B cell (primary cell): ENCODE data around the gene CDC42BPG. TPM values are rescaled to one million over a fixed set of nuclear protein-coding genes. Genes with fewer than 3 reads are reported as not detected.

Experiments used
- ATAC-seq: fragments of 200-7000 bp; cut with Tn5 transposase; one replicate; pipeline ENCODE4 v1.10.0; 2021; ENCODE audit warnings: low read depth, mild to moderate bottlenecking, moderate number of reproducible peaks, moderate library complexity
- CTCF ChIA-PET: fragments of 350-600 bp; sonication (Branson Sonifier 250); formaldehyde crosslinking; loops from one replicate; lab custom pipeline; 2021; ENCODE audit warnings: antibody characterized with exemption, inconsistent platforms; lab: Charles Lee
- POLR2A ChIA-PET: fragments of 350-600 bp; sonication (Branson Sonifier 250); formaldehyde crosslinking; loops from one replicate; lab custom pipeline; 2021; ENCODE audit warnings: antibody characterized with exemption; lab: Charles Lee
- DNase-seq: peaks from one replicate; pipeline ENCODE4 v3.0.0; 2013
- H2AFZ ChIP-seq: 2 replicates; pipeline ENCODE4 v1.6.1; 2012; ENCODE audit warnings: mild to moderate bottlenecking, low read depth, low read length; ENCODE audit not compliant: insufficient read depth, poor library complexity, severe bottlenecking
- H3K27ac ChIP-seq, 2 donors: 1 replicate in 1 of 2; 2 replicates in 1 of 2; pipeline ENCODE4 v1.5.1; 2012 to 2013; ENCODE audit warnings: low read length in 2 of 2, mild to moderate bottlenecking in 2 of 2, moderate library complexity in 1 of 2
- H3K27me3 ChIP-seq, 4 experiments: fragments of 200-600 bp in 1 of 4; sonication (generic) in 1 of 4; replicated peaks in 1 of 4; 1 replicate in 2 of 4; 2 replicates in 2 of 4; pipeline versions ENCODE4 v1.6.1 to v1.7.0; 2013 to 2016; ENCODE audit warnings: low read length in 3 of 4, mild to moderate bottlenecking in 2 of 4, mixed read lengths in 1 of 4, moderate library complexity in 1 of 4; ENCODE audit not compliant: insufficient read depth in 4 of 4, control insufficient read depth in 3 of 4; ENCODE audit errors: control extremely low read depth in 1 of 4
- H3K36me3 ChIP-seq, 2 experiments: replicated peaks in 1 of 2; 1 replicate in 1 of 2; 2 replicates in 1 of 2; pipeline versions ENCODE4 v1.6.1 to v1.7.1; 2013; ENCODE audit warnings: low read length in 1 of 2; ENCODE audit not compliant: insufficient read depth in 2 of 2, control insufficient read depth in 1 of 2; ENCODE audit errors: control extremely low read depth in 1 of 2, extremely low read depth in 1 of 2
- H3K4me1 ChIP-seq, 2 donors: fragments of 200-600 bp in 1 of 2; sonication (generic) in 1 of 2; 1 replicate in 1 of 2; 2 replicates in 1 of 2; pipeline versions ENCODE4 v1.5.1 to v1.6.1; 2013 to 2017; ENCODE audit warnings: low read length in 2 of 2; ENCODE audit not compliant: control insufficient read depth in 2 of 2, insufficient read depth in 2 of 2
- H3K4me2 ChIP-seq: replicated peaks from 2 replicates; pipeline ENCODE3; 2012; ENCODE audit warnings: mild to moderate bottlenecking, low read depth, low read length; ENCODE audit not compliant: poor library complexity, severe bottlenecking
- H3K4me3 ChIP-seq, 5 experiments: fragments of 200-600 bp in 1 of 5; sonication (generic) in 1 of 5; 1 replicate in 3 of 5; 2 replicates in 2 of 5; pipeline versions ENCODE4 v1.5.1 to v1.7.0; 2011 to 2016; ENCODE audit warnings: low read length in 4 of 5, mild to moderate bottlenecking in 4 of 5, low read depth in 2 of 5, control low read depth in 1 of 5, moderate library complexity in 1 of 5; ENCODE audit not compliant: insufficient read depth in 1 of 5; ENCODE audit errors: control extremely low read depth in 1 of 5, extremely low read depth in 1 of 5
- H3K79me2 ChIP-seq: fragments of 200-600 bp; sonication (generic); one replicate; pipeline ENCODE4 v1.6.0; 2016; ENCODE audit warnings: low read length; ENCODE audit not compliant: control insufficient read depth, insufficient read depth
- H3K9ac ChIP-seq: fragments of 200-600 bp; sonication (generic); 2 replicates; pipeline ENCODE4 v1.6.1; 2017; ENCODE audit warnings: mild to moderate bottlenecking, low read length, moderate library complexity
- H3K9me3 ChIP-seq, 3 donors: one replicate each; pipeline versions ENCODE4 v1.6.1 to v1.7.1; 2013; ENCODE audit warnings: low read length in 2 of 3; ENCODE audit not compliant: control insufficient read depth in 2 of 3, insufficient read depth in 1 of 3; ENCODE audit errors: control extremely low read depth in 1 of 3
- H4K20me1 ChIP-seq: 2 replicates; pipeline ENCODE4 v1.6.0; 2012; ENCODE audit warnings: mild to moderate bottlenecking, low read length; ENCODE audit not compliant: insufficient read depth, control insufficient read depth, poor library complexity, severe bottlenecking
- H3K27ac Mint-ChIP-seq: one replicate; pipeline ENCODE4 v1.8.0; 2021; ENCODE audit warnings: mixed read lengths
- H3K27me3 Mint-ChIP-seq: one replicate; pipeline ENCODE4 v1.8.0; 2021; ENCODE audit warnings: mixed read lengths
- H3K4me1 Mint-ChIP-seq: one replicate; pipeline ENCODE4 v1.8.0; 2021; ENCODE audit warnings: mixed read lengths
- H3K4me3 Mint-ChIP-seq: one replicate; pipeline ENCODE4 v1.8.0; 2021; ENCODE audit warnings: mixed read lengths
- H3K9me3 Mint-ChIP-seq: one replicate; pipeline ENCODE4 v1.8.0; 2022; ENCODE audit warnings: mixed read lengths; ENCODE audit not compliant: insufficient read depth
- EZH2 ChIP-seq: IDR thresholded peaks from 2 replicates; pipeline ENCODE4 v1.6.1; 2012; ENCODE audit warnings: borderline replicate concordance, low read depth, mild to moderate bottlenecking, moderate library complexity, low read length; ENCODE audit not compliant: insufficient read depth, poor library complexity, severe bottlenecking
- whole genome bisulfite sequencing: methylation state at CpG from one replicate; pipeline ENCODE4 v1.1.5; 2013; ENCODE audit warnings: missing lambda C conversion rate; ENCODE audit not compliant: insufficient coverage; 5-methylcytosine and 5-hydroxymethylcytosine counted together
- intact Hi-C: fragments of 100-400 bp; cut with micrococcal nuclease; formaldehyde crosslinking; loops from one replicate; pipeline ENCODE4 v1.10.0; 2022
- polyA plus RNA-seq: library from polyadenylated mRNA; depleted of rRNA; stranded (reverse); fragments of >200 nt; gene quantifications from 2 replicates; pipeline ENCODE4 v1.2.3, GENCODE V29; 2012
- total RNA-seq, 2 donors: library from RNA; stranded (reverse); fragments of 120-200 nt in 1 of 2; gene quantifications; 1 replicate in 1 of 2; 2 replicates in 1 of 2; pipeline versions ENCODE4 v1.2.3 to v1.2.4, GENCODE V29; 2013 to 2022
- TF ChIP-seq, protein P1 (sequence below): fragments of 200-600 bp; IDR thresholded peaks from one replicate; pipeline ENCODE4 v1.8.0; 2022; ENCODE audit warnings: antibody characterized with exemption, mild to moderate bottlenecking

CDC42BPG gene
- total and polyA plus RNA-seq, 2 donors (not counting 1 experiment from before 2014, with no cell fraction given), result 3.7 to 8.7 TPM

GRCh38 chr11:64851831-64852351 lies 7.4 kb upstream of the CDC42BPG start:
- H3K4me1 Mint-ChIP-seq, result peaks cover 94% of the 10 kb centered on the region
- no peaks in the 10 kb centered on the region for H3K27me3 ChIP-seq
- H3K79me2 ChIP-seq, result peaks cover 57% of the 10 kb centered on the region
- peaks cover 0 to 37% of the 10 kb centered on the region in 2 experiments for H3K36me3 ChIP-seq
- no peak overlapping the region for H2AFZ ChIP-seq
- WGBS, result 2% methylated on average over 8 of the region's 8 CpGs
- H3K27ac ChIP-seq, result peak overlapping the region; percentile 90 to 100
- ChIA-PET CTCF (interaction anchor here (0.8 to 29.2 kb wide), 9 partner anchors 8 to 534 kb away, joined by 3 to 1254 read pairs (median 6); partner anchors contain the start of genes CDC42BPG, EHD1, PRDX5 and TRMT112), POLR2A (interaction anchor here (0.9 to 8.7 kb wide), 7 partner anchors 8 to 107 kb away, joined by 3 to 158 read pairs (median 19); partner anchors contain the start of genes EHD1 and MEN1)
- H3K9me3 ChIP-seq, result no peaks in the 10 kb centered on the region
- peak; percentile 93 for DNase-seq
- H3K9ac ChIP-seq, result peak overlapping the region; percentile 57
- H3K27me3 Mint-ChIP-seq, result no peaks in the 10 kb centered on the region
- peak overlapping the region; percentile 95 for H3K27ac Mint-ChIP-seq
- peaks cover 10% of the 10 kb centered on the region for H4K20me1 ChIP-seq
- ATAC-seq, result peak; percentile 46
- peak overlapping the region in 3 of 5 experiments; percentile 23 to 59 (median 37) for H3K4me3 ChIP-seq
- no peak for TF ChIP-seq EZH2
- TF ChIP-seq, protein P1, sequence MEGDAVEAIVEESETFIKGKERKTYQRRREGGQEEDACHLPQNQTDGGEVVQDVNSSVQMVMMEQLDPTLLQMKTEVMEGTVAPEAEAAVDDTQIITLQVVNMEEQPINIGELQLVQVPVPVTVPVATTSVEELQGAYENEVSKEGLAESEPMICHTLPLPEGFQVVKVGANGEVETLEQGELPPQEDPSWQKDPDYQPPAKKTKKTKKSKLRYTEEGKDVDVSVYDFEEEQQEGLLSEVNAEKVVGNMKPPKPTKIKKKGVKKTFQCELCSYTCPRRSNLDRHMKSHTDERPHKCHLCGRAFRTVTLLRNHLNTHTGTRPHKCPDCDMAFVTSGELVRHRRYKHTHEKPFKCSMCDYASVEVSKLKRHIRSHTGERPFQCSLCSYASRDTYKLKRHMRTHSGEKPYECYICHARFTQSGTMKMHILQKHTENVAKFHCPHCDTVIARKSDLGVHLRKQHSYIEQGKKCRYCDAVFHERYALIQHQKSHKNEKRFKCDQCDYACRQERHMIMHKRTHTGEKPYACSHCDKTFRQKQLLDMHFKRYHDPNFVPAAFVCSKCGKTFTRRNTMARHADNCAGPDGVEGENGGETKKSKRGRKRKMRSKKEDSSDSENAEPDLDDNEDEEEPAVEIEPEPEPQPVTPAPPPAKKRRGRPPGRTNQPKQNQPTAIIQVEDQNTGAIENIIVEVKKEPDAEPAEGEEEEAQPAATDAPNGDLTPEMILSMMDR, result no peak
- H3K4me1 ChIP-seq, result peaks cover 95 to 100% of the 10 kb centered on the region in 2 donors
- intact Hi-C loops, result loop anchor here (1.0 kb wide), 4 partner anchors 7 to 42 kb away; partner anchors contain the start of gene EHD1
- H3K4me3 Mint-ChIP-seq, result peak overlapping the region; percentile 79
- no peaks in the 10 kb centered on the region for H3K9me3 Mint-ChIP-seq
- H3K4me2 ChIP-seq, result peak overlapping the region; percentile 76
